Measurements from ENCODE around the gene CCSER1.
"Not testable (repeated sequence)": the region's sequence is repeated elsewhere in the genome, so short reads cannot be mapped to it uniquely, and the experiment has no call there.

CCSER1 gene

DNA sequence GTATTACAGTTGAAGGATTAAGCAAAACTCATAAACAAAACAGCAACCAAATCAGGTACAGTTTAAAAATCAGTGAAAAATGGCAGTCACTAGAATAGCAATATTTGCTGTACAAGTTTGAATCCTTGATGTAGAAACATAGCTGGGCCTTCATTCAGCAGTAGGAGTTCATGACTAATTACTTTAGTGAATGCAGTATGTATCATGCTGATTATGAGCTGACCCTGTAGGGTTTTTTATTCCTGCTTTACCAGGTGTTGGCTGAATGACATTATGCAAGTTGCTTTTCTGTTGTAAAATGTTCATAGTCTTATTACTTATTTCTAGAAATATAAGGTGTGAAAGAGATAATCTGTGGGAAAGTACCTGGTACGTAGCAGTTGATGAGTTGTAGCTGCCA lies 179.6 kb downstream of the CCSER1 start:
- no peak for DNase-seq

DNA sequence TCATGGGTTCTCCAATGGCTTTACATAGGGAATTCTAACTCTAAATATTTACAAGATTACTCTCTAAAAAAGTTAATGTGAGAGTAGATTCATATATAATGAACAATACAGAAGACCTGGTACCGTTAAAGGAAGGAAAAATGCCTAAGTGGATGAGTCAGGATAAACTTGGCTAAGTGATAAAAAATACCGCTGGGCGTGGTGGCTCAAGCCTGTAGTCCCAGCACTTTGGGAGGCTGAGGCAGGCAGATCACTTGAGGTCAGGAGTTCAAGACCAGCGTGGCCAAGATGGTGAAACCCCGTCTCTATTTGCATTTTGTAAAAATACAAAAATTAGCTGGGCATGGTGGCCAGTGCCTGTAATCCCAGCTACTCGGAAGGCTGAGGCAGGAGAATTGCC lies 189.9 kb downstream of the CCSER1 start:
- DNase-seq = not testable (repeated sequence)

DNA sequence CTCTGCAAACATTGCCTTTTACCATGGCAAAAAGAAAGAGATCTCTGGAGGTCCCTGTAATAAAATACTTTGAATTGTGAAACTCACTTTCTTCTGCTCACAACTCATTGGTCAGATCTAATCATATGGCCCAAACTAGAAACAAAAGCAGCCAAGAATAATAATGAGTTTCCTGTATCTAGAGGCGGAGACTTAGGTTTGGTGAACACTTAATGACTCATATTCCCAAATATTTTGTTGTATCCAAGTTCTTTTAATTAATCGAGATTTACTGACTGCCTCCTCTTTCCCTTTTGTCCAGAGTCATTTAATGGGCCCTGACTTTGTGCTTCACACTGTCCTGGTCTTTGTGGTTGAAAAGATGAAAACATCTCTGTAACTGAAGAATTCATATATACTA lies 190.6 kb downstream of the CCSER1 start:
- DNase-seq = no peak

DNA sequence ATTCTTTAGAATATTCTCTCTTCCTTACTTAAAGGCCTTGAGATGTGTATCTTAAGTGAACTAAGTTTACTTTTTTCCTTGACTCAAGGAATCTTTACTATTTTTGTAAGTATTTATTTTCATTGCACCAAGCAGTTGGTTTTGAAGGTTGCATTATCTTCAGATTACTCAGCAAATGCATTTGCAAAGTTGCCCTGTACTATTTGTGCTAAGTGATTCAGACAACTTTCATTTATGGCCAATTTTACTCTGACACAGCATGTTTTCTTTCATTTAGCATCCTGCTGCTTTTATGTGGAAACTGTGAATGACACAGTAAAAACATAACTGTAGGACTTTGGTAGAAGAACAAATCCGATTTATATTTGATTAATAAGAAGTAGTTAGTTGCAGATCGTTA lies 191.0 kb downstream of the CCSER1 start:
- no peak for DNase-seq

DNA sequence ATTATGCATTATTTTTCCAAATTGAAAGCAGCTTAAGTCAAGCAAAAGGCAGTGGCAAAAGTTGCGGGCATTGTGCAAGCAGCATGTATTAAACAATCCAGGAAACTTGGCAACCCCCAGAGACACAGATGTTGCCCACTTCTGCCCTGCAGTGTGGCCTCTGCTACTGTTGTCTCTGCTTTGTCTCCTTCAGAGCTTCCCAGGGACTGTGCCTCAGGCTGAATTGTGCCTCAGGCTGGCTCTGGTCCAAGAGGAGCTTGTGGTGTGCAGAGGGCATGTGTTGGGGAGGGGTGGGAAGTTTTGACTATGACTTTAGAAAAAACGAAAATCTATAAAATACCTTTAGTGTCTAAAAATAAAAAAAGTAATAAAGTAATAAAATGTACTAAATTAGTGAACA lies 201.4 kb downstream of the CCSER1 start:
- DNase-seq = no peak

DNA sequence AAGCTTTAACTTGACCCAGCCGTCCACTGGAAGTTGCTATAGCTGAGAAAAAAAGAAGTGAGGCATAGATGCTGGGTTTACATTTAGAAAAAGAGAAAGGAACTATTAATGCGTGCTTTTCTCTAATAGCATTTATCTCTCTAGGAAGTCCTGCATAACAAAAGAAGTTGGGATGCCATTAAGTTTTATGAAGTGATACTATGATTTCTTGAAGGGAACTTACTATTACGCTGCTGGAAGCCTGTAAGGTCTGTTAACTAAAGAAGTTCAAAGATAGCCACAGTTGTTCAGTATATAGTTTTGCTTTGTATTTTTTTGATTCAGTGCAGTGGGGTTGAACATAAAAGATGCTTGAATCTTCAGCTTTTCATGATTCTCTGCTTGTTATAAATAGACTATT lies 203.4 kb downstream of the CCSER1 start:
- no peak for DNase-seq

DNA sequence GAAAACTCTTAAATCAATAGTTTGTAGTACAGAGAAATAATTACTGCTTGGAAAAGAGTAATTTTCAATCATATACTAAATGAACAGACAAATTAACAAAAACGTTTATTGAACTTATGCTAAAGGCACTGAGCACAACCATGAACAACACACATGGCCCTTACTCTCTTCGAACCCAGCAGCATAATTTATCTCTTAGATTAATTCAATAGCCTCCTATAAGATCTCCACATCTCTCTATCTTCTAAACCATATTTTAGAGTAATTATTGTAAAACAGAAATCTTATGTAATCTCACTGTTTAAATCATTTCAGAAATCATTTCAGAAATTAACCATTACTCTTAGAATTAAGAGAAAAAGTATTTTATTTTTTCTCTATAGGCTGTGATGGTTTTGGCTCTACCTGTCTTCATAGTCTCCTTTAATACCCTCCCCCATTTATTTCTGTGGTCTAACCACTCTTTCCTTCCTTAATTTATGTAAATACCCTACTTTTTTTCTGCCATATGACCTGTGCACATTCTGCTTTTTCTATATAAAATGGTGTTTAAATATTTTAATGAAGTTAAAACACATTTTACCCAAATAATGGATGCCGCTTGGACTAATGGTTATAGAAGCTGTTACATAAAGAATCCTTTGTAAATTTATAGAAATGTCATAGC lies 218.5 kb downstream of the CCSER1 start:
- DNase-seq = no peak

DNA sequence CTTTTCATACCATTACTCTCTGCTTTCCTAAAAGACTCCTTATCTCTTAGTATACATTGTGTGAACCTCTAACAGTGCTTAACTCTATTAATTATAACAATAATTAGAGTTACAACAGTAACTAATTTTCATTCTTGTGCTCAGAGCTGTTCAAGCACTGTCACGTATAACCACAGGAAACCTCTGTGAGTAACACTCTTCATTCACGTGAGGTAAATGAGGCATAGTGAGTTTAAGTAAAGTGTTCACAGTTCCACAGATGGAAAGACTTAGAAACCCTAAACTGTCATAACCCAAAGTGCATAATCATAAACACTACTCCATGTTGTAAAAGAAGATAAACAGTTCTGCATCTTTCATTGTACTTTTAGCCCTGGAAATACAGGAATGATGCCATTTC lies 222.4 kb downstream of the CCSER1 start:
- DNase-seq = no peak

DNA sequence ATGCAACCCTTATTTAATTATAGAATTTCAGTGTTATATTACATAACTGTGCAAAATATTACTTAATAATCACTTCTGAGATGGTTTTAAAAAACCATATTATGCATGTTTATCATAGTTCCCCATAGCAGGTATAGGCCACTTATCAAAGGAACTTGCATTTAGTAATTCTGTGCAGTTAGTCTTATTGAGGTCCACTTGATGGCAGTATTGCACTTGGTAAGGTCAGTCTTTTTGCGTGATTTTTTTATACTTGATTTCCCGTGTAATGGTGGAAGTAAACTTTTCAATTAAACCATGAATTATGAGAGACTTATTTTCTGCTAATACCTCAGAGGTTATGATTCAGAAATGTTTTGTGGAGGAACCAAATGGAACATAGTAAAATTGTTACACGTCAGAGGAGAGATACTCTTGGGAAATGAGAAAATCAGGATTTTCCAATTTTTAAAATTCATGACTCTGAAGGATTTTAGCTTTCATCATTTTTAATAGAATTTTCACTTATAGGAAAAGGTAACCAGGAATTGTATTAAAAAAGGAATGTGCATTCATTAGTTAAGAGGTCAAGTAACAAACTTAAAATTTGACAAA lies 230.0 kb downstream of the CCSER1 start:
- no peak for DNase-seq

DNA sequence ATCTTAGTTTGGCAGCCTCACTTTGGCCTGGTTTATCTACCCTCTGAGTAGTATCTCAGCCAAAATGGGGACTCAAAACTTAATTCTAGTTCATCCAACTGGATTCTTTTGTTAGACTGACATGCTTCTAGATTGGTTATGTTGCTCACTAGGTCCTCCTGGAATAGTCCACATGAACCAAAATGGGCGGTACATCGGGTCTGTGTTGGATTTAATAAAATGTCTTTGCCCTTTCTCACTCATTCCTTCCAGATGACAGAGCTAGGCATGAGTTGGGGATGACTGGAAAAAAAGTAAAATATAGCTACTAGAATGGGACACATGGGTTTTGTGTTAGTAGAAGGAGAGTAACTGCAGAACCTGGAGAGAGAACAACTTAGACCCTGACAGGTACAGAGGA lies 247.9 kb downstream of the CCSER1 start:
- no peak for DNase-seq

DNA sequence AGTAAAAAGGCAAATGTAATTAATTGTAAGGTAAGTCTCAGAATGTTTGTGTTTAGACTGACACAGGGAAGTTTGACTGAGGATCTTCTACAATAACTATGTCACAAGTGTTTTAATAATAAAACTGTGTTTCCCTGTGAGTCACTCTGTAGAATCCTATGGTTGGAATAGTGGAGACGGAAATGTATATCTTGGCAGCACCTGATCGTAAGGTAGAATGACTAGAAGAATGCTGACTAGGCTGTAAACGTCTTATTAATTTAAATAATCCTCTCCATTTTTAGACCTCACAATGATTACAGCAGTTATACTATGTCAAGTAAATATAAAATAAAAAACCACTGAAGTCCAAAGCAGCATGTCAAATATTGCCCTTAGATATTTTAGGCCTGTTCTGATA lies 266.0 kb downstream of the CCSER1 start:
- DNase-seq = no peak

DNA sequence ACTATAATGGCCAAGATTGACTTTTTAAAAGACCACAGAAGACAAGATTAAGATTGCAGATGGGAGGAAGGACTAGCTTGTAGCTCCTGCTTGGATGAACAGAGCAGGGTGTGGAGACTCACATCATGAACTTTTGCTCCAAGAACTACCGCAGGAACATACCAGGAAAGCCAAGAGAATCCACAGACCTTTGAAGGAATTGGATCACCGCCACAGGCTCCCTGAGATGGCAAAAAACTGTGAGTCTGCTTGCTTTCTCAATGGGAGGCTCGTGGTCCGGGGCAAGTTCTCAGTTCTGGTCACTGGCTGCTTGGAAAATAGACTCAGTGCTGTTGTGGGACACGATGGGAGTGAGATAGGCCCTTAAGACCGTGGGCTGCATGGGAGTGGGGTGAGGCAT lies 276.6 kb downstream of the CCSER1 start:
- no peak for DNase-seq

DNA sequence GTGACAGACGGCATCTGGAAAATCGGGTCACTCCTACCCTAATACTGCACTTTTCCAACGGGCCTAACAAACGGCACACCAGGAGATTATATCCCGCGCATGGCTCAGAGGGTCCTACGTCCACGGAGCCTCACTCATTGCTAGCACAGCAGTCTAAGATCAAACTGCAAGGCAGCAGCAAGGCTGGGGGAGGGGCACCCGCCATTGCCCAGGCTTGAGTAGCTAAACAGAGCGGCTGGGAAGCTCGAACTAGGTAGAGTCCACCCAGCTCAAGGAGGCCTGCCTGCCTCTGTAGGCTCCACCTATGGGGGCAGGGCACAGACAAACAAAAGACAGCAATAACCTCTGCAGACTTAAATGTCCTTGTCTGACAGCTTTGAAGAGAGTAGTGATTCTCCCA lies 280.7 kb downstream of the CCSER1 start:
- DNase-seq = not testable (repeated sequence)

DNA sequence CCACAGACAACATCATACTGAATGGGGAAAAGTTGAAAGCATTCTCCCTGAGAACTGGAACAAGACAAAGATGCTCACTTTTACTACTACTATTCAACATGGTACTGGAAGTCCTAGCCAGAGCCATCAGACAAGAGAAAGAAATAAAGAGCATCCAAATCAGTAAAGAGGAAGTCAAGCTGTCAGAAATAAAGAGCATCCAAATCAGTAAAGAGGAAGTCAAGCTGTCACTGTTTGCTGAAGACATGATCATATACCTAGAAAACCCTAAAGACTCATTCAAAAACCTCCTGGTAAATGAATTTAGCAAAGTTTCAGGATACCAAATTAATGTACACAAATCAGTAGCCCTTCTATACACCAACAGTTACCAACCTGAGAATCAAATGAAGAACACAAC lies 285.6 kb downstream of the CCSER1 start:
- not testable (repeated sequence) for DNase-seq

DNA sequence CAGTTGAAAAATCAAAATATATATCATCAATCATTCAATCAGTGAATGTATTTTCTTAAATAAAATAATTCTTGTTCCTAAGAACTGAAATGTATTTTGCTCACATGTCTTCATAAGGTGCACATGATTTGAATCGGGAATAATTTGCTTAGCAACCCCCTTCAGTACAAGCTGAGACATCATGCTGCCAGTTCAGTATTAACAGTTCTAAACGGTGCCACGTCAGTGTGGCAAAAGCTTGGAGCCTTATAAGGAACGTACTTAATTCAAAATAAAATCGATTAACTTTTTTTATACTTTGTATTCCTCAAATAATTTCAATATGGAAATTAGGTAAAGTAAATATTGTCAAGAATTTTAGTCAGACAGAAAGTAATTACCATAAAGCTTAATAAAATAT lies 287.9 kb downstream of the CCSER1 start:
- no peak for DNase-seq

DNA sequence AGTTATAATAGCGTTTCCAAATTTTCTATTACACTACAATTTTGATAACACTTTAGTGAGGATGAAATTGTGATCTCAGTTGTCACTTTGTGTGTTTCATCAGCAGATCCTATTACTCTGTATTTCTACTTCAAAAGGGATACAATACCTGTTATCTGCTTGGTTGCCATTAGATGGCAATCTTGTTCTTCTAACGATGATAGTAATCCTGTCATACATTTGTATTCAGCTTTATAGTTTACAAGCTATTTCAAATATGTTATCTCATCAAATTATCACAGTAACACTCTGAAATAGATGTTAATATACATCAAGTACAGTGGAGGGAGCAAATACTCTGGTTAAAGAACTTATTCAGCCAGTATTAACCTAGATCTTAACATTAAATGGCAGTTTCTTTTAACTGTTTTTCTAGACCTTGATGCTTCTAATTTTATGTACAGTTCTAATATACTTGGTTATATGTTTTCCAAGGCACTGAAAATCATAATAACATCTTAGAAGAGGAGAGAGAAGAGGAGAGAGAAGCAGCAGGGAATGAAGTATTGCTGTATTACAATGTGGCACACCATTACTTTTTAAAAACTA lies 292.0 kb downstream of the CCSER1 start:
- peak; percentile 44 for DNase-seq

DNA sequence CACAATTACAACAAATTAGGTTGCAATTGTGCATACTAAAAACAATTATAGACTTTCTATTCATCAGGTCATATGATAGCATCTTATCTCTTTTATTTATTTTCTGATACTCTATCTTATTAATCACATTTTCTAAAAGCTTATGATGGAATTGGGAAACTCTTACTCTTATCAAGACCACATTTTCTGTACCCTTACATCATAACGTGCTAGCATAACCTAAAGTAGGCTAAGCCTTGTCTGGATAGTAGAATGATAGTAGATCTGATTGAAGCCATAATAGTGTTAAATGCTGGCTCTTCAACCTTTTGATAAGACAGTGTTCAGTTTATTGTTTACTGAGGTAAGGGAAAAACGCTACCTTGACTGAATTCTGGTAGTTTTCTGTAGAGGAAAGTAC lies 294.0 kb downstream of the CCSER1 start:
- DNase-seq = no peak

DNA sequence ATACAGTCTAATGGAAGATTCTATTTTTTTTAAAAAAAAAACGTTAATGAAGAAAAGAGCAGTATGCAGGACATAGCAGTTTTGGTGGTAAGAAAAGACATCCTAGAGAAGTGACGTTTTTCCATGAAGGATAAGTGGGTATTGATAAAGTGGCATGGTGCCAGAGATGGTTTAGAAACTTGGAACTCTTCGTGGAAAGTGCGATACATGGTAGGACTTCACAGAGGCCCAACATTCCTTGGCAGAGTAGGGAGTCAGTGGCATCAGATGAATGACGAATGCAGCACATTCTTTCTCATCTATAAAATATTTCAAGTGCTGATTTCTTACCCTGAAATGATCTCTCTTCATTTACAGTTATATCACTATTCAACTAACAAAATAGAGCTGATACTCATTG lies 298.7 kb downstream of the CCSER1 start:
- no peak for DNase-seq

DNA sequence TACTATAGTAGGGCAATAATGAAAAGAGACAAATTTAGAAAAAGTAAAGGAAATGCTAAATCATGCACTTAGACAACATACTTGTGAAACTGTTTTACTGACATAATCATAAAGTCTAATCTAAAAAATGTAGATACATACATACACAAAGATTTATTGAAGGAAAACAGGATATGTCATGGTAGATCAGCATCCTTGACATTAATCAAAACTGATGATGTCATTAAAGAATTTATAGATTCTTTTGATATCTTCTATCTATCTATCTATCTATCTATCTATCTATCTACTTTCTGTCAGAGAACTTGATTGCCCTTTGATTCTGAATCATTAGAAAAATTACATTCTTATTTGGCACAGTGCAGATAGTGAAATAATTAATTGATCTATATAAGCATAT lies 311.3 kb downstream of the CCSER1 start:
- no peak for DNase-seq

DNA sequence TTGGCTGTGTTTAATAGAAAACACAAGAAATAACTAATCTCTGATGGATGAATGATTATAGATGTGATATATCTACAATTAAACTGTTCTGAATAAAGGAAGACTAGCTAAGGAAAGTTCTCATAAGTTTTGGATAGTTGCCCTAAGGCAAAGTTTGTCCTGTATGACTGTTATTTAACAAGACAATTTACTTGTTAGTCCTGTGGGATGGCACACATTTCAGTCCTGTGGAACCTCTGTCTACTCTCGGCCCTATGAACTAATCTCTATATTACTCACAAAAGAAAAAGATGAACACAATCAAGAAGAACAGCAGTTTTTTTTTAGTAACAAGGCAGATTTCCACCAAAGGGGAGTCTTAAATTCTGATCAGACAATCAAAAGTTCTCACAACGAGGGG lies 314.6 kb downstream of the CCSER1 start:
- no peak for DNase-seq

DNA sequence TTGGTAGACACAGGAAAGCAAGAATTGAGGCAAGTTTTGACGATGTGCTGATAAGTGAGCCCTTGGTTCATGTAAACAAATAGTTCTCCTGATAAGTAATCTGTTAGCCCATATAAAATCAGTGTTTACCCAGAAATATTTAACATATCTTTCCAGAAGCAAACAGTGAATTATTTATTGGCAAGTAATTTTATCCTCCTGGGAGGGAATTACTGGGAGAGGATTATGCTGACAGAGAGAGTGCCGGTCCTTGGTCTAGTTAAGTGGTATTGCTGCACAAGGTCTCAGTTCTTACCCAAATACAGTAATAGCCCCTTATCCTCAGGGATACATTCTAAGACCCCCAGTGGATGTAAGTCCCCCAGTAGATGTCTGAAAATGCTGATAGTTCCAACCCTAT lies 315.4 kb downstream of the CCSER1 start:
- no peak for DNase-seq

DNA sequence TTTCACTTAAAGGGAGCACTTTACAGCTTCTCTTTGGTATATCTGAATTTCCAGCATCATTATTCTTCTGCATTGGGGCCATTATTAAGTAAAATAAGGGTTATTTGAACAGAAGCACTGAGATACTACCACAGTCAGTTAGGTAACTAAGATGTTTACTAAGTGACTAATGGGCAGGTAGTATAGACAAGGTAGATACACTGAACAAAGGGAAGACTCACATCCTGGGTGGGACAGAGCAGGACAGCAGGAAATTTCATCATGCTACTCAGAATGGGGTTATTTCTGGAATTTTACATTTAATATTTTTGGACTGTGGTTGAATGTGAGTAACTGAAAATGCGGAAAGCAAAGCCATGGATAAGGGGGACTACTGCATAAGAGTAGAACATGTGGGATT lies 316.0 kb downstream of the CCSER1 start:
- DNase-seq = no peak

DNA sequence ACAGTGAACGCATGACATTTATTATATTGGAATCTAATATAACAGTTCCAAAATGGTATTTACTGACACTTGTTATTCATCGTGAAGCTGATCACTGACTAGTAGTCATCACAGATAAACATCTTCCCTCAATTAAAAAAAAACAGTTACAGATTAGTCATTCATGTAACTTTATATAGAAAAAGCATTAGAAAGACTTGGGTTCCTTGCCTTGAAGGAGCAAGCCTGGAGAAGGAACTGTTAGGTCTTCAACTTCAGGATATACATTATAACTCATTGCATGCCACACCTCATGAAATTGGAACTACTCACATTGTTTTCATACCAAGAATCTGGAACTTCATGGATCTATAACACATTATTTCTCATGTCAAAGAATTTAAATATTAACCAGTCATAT lies 317.7 kb downstream of the CCSER1 start:
- DNase-seq = no peak

DNA sequence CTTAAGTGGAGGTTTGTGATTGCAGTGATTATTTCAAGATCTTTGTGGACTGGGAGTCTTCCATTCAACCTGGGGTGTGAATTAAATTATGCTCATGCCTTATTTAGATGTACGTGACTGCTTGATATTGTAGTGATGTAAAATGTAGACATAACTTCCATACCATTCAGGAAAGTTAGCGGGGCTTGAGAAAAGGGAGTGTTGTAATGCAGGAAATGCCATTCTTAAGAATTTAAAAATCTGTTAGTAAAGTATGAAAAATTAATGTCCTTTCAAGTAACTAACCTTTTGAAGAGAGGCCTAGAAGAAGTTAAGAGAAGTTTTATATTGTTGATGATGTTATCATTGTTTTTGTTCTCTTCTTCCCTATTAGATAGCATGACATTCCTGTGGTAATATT lies 318.2 kb downstream of the CCSER1 start:
- no peak for DNase-seq

DNA sequence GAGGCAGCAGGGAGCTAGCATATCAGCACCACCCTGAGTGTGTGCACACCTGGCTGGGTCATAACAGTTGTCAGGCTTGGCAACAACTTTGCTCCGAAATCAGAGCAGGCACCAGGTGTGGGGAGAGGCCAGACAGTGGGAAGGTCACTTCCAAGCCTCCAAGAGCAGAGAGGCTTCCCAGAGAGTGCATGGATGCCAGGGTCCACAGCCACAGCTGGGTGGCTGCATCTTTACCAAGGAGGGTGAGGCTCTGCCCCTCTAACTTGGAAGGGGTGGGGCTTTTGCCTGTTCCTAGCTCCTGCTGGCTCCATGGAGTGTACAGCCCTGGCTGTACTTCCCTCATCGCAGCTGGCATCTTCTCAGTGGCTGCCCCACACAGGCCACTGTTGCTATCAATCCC lies 322.4 kb downstream of the CCSER1 start:
- no peak for DNase-seq
